Neural cell (in vitro differentiated cells): Measurements from ENCODE around the gene BTBD18. TPM values are rescaled to one million over a fixed set of nuclear protein-coding genes. Genes with fewer than 3 reads are reported as not detected.

ENCODE experiments used
- H2AFZ ChIP-seq: fragments of 200-600, 300-800 bp; sonication (generic), shearing (Covaris generic); 2 replicates; pipeline ENCODE4 v1.6.0; 2014; ENCODE audit warnings: low read depth, mild to moderate bottlenecking, antibody characterized with exemption, low read length, moderate library complexity
- H3F3A ChIP-seq: fragments of 200-600 bp; shearing (Covaris generic); 2 replicates; pipeline ENCODE4 v1.6.1; 2016; ENCODE audit warnings: mild to moderate bottlenecking, moderate library complexity, mixed read lengths, antibody characterized with exemption, low read length; ENCODE audit not compliant: insufficient read depth, poor library complexity, severe bottlenecking
- H3K27ac ChIP-seq: fragments of 200-600, 300-800 bp; sonication (generic), shearing (Covaris generic); 2 replicates; pipeline ENCODE4 v1.5.1; 2014; ENCODE audit warnings: mild to moderate bottlenecking, low read length, moderate library complexity
- H3K27me3 ChIP-seq: fragments of 300-800, 200-600 bp; sonication (generic), shearing (Covaris generic); 2 replicates; pipeline ENCODE4 v1.6.0; 2014; ENCODE audit warnings: mild to moderate bottlenecking, low read depth, low read length, moderate library complexity; ENCODE audit not compliant: insufficient read depth
- H3K36me3 ChIP-seq: fragments of 300-800, 200-600 bp; sonication (generic), shearing (Covaris generic); 2 replicates; pipeline ENCODE4 v1.5.1; 2014; ENCODE audit warnings: mild to moderate bottlenecking, antibody characterized with exemption, low read length, moderate library complexity; ENCODE audit not compliant: insufficient read depth
- H3K4me2 ChIP-seq: fragments of 300-800, 200-600 bp; sonication (generic), shearing (Covaris generic); 2 replicates; pipeline ENCODE4 v1.6.0; 2014; ENCODE audit warnings: mild to moderate bottlenecking, low read length
- H3K4me3 ChIP-seq: fragments of 300-800, 200-600 bp; sonication (generic), shearing (Covaris generic); 2 replicates; pipeline ENCODE4 v1.5.1; 2014; ENCODE audit warnings: mild to moderate bottlenecking, low read length, moderate library complexity
- H3K79me2 ChIP-seq: fragments of 200-600 bp; shearing (Covaris generic); replicated peaks from 2 replicates; pipeline ENCODE4 v1.6.0; 2014; ENCODE audit warnings: mild to moderate bottlenecking, low read length, moderate library complexity; ENCODE audit not compliant: insufficient read depth
- H3K9ac ChIP-seq: fragments of 300-800, 200-600 bp; sonication (generic), shearing (Covaris generic); 2 replicates; pipeline ENCODE4 v1.6.1; 2016; ENCODE audit warnings: mild to moderate bottlenecking, low read length, mixed read lengths
- H3K9me2 ChIP-seq: fragments of 200-600 bp; shearing (Covaris generic); 2 replicates; pipeline ENCODE4 v1.6.1; 2016; ENCODE audit warnings: mild to moderate bottlenecking, low read length, mixed read lengths; ENCODE audit not compliant: insufficient read depth
- H3K9me3 ChIP-seq: fragments of 200-600, 300-800 bp; sonication (generic), shearing (Covaris generic); 2 replicates; pipeline ENCODE4 v1.6.1; 2016; ENCODE audit warnings: mild to moderate bottlenecking, mixed run types, low read length, moderate library complexity, mixed read lengths
- H4K20me1 ChIP-seq: fragments of 200-600 bp; shearing (Covaris generic); 2 replicates; pipeline ENCODE4 v1.6.1; 2016; ENCODE audit warnings: mild to moderate bottlenecking, mixed run types; ENCODE audit not compliant: insufficient read depth
- EP300 ChIP-seq: fragments of 450-650 bp; conservative IDR thresholded peaks from 2 replicates; pipeline ENCODE4 v1.6.1; 2014; ENCODE audit warnings: antibody characterized with exemption, mild to moderate bottlenecking, moderate library complexity; ENCODE audit not compliant: poor library complexity, severe bottlenecking
- EZH2 ChIP-seq: fragments of 200-600, 300-800 bp; shearing (Covaris generic), sonication (generic); IDR thresholded peaks from 2 replicates; pipeline ENCODE4 v1.6.1; 2014; ENCODE audit warnings: antibody characterized with exemption, low read length, borderline replicate concordance, mild to moderate bottlenecking; ENCODE audit not compliant: insufficient read depth, poor library complexity, severe bottlenecking
- MXI1 ChIP-seq: fragments of 450-650 bp; conservative IDR thresholded peaks from 2 replicates; pipeline ENCODE4 v1.6.1; 2014; ENCODE audit warnings: antibody characterized with exemption, mild to moderate bottlenecking; ENCODE audit not compliant: poor library complexity, severe bottlenecking
- POLR2AphosphoS5 ChIP-seq: IDR thresholded peaks from 2 replicates; pipeline ENCODE4 v1.6.1; 2012
- RAD21 ChIP-seq: fragments of 450-650 bp; conservative IDR thresholded peaks from 2 replicates; pipeline ENCODE4 v1.6.1; 2014; ENCODE audit warnings: antibody characterized with exemption, mild to moderate bottlenecking, moderate library complexity
- SMC3 ChIP-seq: fragments of 450-650 bp; conservative IDR thresholded peaks from 2 replicates; pipeline ENCODE4 v1.6.1; 2014; ENCODE audit warnings: antibody characterized with exemption, mild to moderate bottlenecking, moderate library complexity; ENCODE audit not compliant: poor library complexity
- TAF1 ChIP-seq: IDR thresholded peaks from 2 replicates; pipeline ENCODE4 v1.6.1; 2012; ENCODE audit warnings: low read depth
- polyA plus RNA-seq: library from polyadenylated mRNA; depleted of rRNA; stranded (reverse); fragments of >200 nt; gene quantifications from 2 replicates; pipeline ENCODE4 v1.2.3, GENCODE V29; 2014
- TF ChIP-seq, protein P1 (sequence below): fragments of 450-650 bp; IDR thresholded peaks from 2 replicates; pipeline ENCODE4 v1.5.1; 2014; ENCODE audit warnings: antibody characterized with exemption, mild to moderate bottlenecking, moderate library complexity; ENCODE audit not compliant: poor library complexity, severe bottlenecking
- TF ChIP-seq, protein P2 (sequence below): IDR thresholded peaks from 2 replicates; pipeline ENCODE4 v1.6.1; 2012; ENCODE audit warnings: borderline replicate concordance

The BTBD18 gene
- polyA plus RNA-seq, 1 donor from 2014 or later: not detected

DNA sequence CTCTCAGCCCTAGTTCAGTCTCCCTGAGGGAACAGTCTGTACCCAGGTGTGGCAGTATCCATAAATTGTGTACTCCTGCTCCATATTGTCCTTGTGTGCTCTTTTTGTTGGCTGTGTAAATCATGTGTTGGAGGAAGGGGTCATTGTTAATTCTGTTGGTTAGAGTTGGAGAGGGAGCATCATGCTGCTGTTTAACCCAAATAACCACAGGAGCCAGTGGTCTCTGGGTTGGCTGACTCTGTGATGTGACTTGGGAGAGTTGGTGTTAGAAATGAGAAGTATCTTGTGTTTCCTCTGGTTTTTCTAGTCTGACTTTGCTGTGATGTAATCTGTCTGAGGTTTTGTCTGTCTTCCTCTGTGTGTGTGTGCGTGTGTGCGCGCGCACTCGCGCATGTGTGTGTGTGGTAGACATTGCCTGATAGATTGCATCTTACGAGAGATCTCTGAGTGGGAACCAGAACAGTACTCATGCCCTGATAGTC, 40.5 kb upstream of the BTBD18 start:
- H3K27ac ChIP-seq: no peak overlapping the region
- H3K79me2 ChIP-seq: peaks cover 52% of the 10 kb centered on the region
- no peak for TF ChIP-seq MXI1
- no peak for TF ChIP-seq RAD21
- TF ChIP-seq, protein P1, sequence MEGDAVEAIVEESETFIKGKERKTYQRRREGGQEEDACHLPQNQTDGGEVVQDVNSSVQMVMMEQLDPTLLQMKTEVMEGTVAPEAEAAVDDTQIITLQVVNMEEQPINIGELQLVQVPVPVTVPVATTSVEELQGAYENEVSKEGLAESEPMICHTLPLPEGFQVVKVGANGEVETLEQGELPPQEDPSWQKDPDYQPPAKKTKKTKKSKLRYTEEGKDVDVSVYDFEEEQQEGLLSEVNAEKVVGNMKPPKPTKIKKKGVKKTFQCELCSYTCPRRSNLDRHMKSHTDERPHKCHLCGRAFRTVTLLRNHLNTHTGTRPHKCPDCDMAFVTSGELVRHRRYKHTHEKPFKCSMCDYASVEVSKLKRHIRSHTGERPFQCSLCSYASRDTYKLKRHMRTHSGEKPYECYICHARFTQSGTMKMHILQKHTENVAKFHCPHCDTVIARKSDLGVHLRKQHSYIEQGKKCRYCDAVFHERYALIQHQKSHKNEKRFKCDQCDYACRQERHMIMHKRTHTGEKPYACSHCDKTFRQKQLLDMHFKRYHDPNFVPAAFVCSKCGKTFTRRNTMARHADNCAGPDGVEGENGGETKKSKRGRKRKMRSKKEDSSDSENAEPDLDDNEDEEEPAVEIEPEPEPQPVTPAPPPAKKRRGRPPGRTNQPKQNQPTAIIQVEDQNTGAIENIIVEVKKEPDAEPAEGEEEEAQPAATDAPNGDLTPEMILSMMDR: no peak
- no peak for TF ChIP-seq EZH2
- TF ChIP-seq SMC3: no peak
- TF ChIP-seq, protein P2, sequence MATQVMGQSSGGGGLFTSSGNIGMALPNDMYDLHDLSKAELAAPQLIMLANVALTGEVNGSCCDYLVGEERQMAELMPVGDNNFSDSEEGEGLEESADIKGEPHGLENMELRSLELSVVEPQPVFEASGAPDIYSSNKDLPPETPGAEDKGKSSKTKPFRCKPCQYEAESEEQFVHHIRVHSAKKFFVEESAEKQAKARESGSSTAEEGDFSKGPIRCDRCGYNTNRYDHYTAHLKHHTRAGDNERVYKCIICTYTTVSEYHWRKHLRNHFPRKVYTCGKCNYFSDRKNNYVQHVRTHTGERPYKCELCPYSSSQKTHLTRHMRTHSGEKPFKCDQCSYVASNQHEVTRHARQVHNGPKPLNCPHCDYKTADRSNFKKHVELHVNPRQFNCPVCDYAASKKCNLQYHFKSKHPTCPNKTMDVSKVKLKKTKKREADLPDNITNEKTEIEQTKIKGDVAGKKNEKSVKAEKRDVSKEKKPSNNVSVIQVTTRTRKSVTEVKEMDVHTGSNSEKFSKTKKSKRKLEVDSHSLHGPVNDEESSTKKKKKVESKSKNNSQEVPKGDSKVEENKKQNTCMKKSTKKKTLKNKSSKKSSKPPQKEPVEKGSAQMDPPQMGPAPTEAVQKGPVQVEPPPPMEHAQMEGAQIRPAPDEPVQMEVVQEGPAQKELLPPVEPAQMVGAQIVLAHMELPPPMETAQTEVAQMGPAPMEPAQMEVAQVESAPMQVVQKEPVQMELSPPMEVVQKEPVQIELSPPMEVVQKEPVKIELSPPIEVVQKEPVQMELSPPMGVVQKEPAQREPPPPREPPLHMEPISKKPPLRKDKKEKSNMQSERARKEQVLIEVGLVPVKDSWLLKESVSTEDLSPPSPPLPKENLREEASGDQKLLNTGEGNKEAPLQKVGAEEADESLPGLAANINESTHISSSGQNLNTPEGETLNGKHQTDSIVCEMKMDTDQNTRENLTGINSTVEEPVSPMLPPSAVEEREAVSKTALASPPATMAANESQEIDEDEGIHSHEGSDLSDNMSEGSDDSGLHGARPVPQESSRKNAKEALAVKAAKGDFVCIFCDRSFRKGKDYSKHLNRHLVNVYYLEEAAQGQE: no peak
- no peak overlapping the region for H3K4me3 ChIP-seq
- H3K9ac ChIP-seq: no peak overlapping the region
- H3K9me3 ChIP-seq: no peaks in the 10 kb centered on the region
- H3K27me3 ChIP-seq: no peaks in the 10 kb centered on the region
- no peaks in the 10 kb centered on the region for H3K9me2 ChIP-seq
- no peaks in the 10 kb centered on the region for H3F3A ChIP-seq
- H3K36me3 ChIP-seq: peaks cover 20% of the 10 kb centered on the region
- no peak overlapping the region for H3K4me2 ChIP-seq
- peaks cover 3% of the 10 kb centered on the region for H4K20me1 ChIP-seq
- no peak overlapping the region for H2AFZ ChIP-seq

DNA sequence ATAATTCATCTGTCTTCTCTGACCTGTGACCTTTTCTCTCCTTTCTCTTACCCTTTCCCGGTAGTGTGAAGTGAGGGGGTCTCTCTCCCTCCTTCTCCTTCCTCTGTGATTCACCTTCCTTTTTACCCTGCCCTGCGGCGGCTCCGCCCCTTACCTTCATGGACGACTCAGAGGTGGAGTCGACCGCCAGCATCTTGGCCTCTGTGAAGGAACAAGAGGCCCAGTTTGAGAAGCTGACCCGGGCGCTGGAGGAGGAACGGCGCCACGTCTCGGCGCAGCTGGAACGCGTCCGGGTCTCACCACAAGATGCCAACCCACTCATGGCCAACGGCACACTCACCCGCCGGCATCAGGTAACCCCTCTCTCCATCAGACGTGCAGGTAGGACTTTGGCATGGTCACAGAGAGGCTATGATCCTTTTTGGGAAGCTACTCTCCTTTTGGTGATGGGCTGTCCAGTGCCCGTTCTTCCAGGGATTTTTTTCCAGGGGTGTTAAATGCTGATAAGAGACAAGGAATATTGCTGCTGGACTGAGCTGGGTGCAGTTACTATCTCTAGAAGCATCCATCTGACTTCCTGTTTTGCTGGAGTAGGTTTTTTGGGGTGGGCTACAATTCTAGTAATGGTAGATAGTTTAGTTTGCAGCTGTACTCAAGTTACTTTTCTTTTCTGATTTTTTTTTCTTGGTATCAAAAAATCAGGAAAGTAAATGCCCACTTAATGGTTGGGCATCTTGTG, 39.9 kb upstream of the BTBD18 start:
- H3K9ac ChIP-seq: no peak overlapping the region
- no peaks in the 10 kb centered on the region for H3K9me2 ChIP-seq
- H3K27ac ChIP-seq: no peak overlapping the region
- H2AFZ ChIP-seq: no peak overlapping the region
- H3K4me2 ChIP-seq: no peak overlapping the region
- no peak for TF ChIP-seq SMC3
- TF ChIP-seq EP300: no peak
- TF ChIP-seq, protein P2: no peak
- no peak for TF ChIP-seq POLR2AphosphoS5
- no peak for TF ChIP-seq RAD21
- no peak for TF ChIP-seq TAF1
- TF ChIP-seq, protein P1: no peak
- no peak for TF ChIP-seq EZH2
- TF ChIP-seq MXI1: no peak
- H3K27me3 ChIP-seq: no peaks in the 10 kb centered on the region
- H3K79me2 ChIP-seq: peaks cover 52% of the 10 kb centered on the region
- peaks cover 3% of the 10 kb centered on the region for H4K20me1 ChIP-seq
- H3K9me3 ChIP-seq: no peaks in the 10 kb centered on the region
- H3K36me3 ChIP-seq: peaks cover 20% of the 10 kb centered on the region
- H3F3A ChIP-seq: no peaks in the 10 kb centered on the region
- no peak overlapping the region for H3K4me3 ChIP-seq
